LNCAP (cell line): ENCODE results near the gene RYR1.

Source experiments
- CTCF ChIP-seq: fragments of 450-650 bp; IDR thresholded peaks from 2 replicates; pipeline ENCODE4 v1.5.1; 2017; ENCODE audit warnings: mild to moderate bottlenecking

Gene RYR1

GRCh38 chr19:38538793-38539528 is 105.5 kb downstream of the RYR1 start:
- no peak for TF ChIP-seq CTCF

- TF ChIP-seq CTCF: no peak
Observed at GRCh38 chr19:38539751-38540150, 106.3 kb downstream of the RYR1 start.

GRCh38 chr19:38542040-38542439 is 108.5 kb downstream of the RYR1 start:
- no peak for TF ChIP-seq CTCF

- TF ChIP-seq CTCF: no peak
Observed at GRCh38 chr19:38543286-38543806, 109.9 kb downstream of the RYR1 start.

GRCh38 chr19:38543807-38544568 is 110.5 kb downstream of the RYR1 start:
- TF ChIP-seq CTCF: peak; percentile 66

GRCh38 chr19:38544569-38545315 is 111.3 kb downstream of the RYR1 start:
- TF ChIP-seq CTCF: 0 out of 2 replicates have a peak, but pooled peaks have one; percentile 4

GRCh38 chr19:38545596-38545995 is 112.1 kb downstream of the RYR1 start:
- TF ChIP-seq CTCF: no peak
